ENCODE results near the gene ZNF14. TPM values are rescaled to one million over a fixed set of nuclear protein-coding genes. Genes with fewer than 3 reads are reported as not detected.
A peak's percentile ranks its signal among the peaks of the same experiment; 100 is the strongest.
"Not testable (repeated sequence)": the region's sequence is repeated elsewhere in the genome, so short reads cannot be mapped to it uniquely, and the experiment has no call there.

The ZNF14 gene
- total and polyA plus RNA-seq, 10 of the 15 experiments (the other 5 are each of a cell fraction or from before 2014, with no cell fraction given), result 2.5 to 7.2 (median 4.6) TPM

GRCh38 chr19:19686119-19686518, 46.8 kb downstream of the ZNF14 start:
- RAD21 ChIA-PET (ENCODE audit: unreplicated experiment); H3K9me3 ChIP-seq (replicated peaks; ENCODE audit: control insufficient read depth, insufficient read depth, low read length); CTCF ChIA-PET; H3K4me2 ChIP-seq (ENCODE audit: control insufficient read depth, insufficient read depth); H3K79me2 ChIP-seq (ENCODE audit: control insufficient read depth, insufficient read depth, low read length); H3K27ac ChIP-seq (ENCODE audit: control insufficient read depth, insufficient read depth); intact Hi-C loops (cut with micrococcal nuclease; ENCODE audit: unreplicated experiment); POLR2A ChIA-PET; DNase-seq (ENCODE audit: low read depth, low spot score); BruUV-seq (replicated peaks); SMC1A ChIA-PET (ENCODE audit: uncharacterized antibody, unreplicated experiment); H3K36me3 ChIP-seq (ENCODE audit: control insufficient read depth in 2 of 2, insufficient read depth in 2 of 2, low read length in 1 of 2); in situ Hi-C loops (cut with MboI); H3K4me1 ChIP-seq (ENCODE audit: control insufficient read depth, insufficient read depth, low read length); H2AFZ ChIP-seq (ENCODE audit: control insufficient read depth, low read depth, low read length); H4K20me1 ChIP-seq (ENCODE audit: control insufficient read depth, insufficient read depth); H3K27me3 ChIP-seq (replicated peaks in 1 of 2; ENCODE audit: control insufficient read depth in 2 of 2, insufficient read depth in 2 of 2, low read length in 1 of 2); ATAC-seq; H3K4me3 ChIP-seq; H3K9ac ChIP-seq (ENCODE audit: control insufficient read depth, insufficient read depth, low read length); FAIRE-seq: not testable (repeated sequence)
- 98% methylated on average over 15 of the region's 15 CpGs for WGBS (ENCODE audit: insufficient coverage, insufficient replicate concordance, low lambda C conversion rate, missing lambda C conversion rate)

DNA sequence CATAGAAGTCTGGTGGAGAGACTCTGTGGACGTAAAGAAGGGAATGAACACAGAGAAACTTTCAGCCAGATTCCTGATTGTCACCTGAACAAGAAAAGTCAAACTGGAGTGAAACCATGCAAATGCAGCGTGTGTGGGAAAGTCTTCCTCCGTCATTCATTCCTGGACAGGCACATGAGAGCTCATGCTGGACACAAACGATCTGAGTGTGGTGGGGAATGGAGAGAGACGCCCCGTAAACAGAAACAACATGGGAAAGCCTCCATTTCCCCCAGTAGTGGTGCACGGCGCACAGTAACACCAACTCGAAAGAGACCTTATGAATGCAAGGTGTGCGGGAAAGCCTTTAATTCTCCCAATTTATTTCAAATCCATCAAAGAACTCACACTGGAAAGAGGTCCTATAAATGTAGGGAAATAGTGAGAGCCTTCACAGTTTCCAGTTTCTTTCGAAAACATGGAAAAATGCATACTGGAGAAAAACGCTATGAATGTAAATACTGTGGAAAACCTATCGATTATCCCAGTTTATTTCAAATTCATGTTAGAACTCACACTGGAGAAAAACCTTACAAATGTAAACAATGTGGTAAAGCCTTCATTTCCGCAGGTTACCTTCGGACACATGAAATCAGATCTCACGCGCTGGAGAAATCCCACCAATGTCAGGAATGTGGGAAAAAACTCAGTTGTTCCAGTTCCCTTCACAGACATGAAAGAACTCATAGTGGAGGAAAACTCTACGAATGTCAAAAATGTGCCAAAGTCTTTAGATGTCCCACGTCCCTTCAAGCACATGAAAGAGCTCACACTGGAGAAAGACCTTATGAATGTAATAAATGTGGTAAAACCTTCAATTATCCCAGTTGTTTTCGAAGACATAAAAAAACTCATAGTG, 53.5 kb downstream of the ZNF14 start:
- RAD21 ChIA-PET (ENCODE audit: unreplicated experiment), result no interaction called here
- H3K9me3 ChIP-seq (replicated peaks; ENCODE audit: control insufficient read depth, insufficient read depth, low read length), result peaks cover 60% of the 10 kb centered on the region

More for the DNA sequence above, 53.5 kb downstream of the ZNF14 start:
- POLR2A ChIA-PET, result no interaction called here
- whole genome bisulfite sequencing (ENCODE audit: insufficient coverage, insufficient replicate concordance, low lambda C conversion rate, missing lambda C conversion rate), result 98% methylated on average over 20 of the region's 20 CpGs
- Histone ChIP-seq H3K27me3 (replicated peaks in 1 of 2; ENCODE audit: control insufficient read depth in 2 of 2, insufficient read depth in 2 of 2, low read length in 1 of 2) (no peaks in the 10 kb centered on the region), H3K27ac (ENCODE audit: control insufficient read depth, insufficient read depth) (no peak overlapping the region), H3K4me2 (ENCODE audit: control insufficient read depth, insufficient read depth) (no peak overlapping the region), H3K4me1 (ENCODE audit: control insufficient read depth, insufficient read depth, low read length) (no peaks in the 10 kb centered on the region), H3K36me3 (ENCODE audit: control insufficient read depth in 2 of 2, insufficient read depth in 2 of 2, low read length in 1 of 2) (peaks cover 12 to 35% of the 10 kb centered on the region in 2 experiments), H3K9ac (ENCODE audit: control insufficient read depth, insufficient read depth, low read length) (no peak overlapping the region), H3K4me3 (no peak overlapping the region), H3K79me2 (ENCODE audit: control insufficient read depth, insufficient read depth, low read length) (no peaks in the 10 kb centered on the region; the same call in 1 of the 2 replicates), H2AFZ (ENCODE audit: control insufficient read depth, low read depth, low read length) (no peak overlapping the region), H4K20me1 (ENCODE audit: control insufficient read depth, insufficient read depth) (no peaks in the 10 kb centered on the region)
- BruUV-seq (replicated peaks), result TSS peak; percentile 41
- in situ Hi-C loops (cut with MboI) (no loop called here), intact Hi-C loops (cut with micrococcal nuclease; ENCODE audit: unreplicated experiment) (no loop called here)
- ATAC-seq, result no peak
- FAIRE-seq, result no peak
- 0 out of 2 replicates have a peak, but pooled peaks have one; percentile 21 for TF ChIP-seq MLLT1 (IDR thresholded peaks at IDR 0.05)
- TF ChIP-seq, protein P1, sequence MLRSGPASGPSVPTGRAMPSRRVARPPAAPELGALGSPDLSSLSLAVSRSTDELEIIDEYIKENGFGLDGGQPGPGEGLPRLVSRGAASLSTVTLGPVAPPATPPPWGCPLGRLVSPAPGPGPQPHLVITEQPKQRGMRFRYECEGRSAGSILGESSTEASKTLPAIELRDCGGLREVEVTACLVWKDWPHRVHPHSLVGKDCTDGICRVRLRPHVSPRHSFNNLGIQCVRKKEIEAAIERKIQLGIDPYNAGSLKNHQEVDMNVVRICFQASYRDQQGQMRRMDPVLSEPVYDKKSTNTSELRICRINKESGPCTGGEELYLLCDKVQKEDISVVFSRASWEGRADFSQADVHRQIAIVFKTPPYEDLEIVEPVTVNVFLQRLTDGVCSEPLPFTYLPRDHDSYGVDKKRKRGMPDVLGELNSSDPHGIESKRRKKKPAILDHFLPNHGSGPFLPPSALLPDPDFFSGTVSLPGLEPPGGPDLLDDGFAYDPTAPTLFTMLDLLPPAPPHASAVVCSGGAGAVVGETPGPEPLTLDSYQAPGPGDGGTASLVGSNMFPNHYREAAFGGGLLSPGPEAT (IDR thresholded peaks at IDR 0.05; ENCODE audit: low read depth), result no peak
- TF ChIP-seq CBX5 (IDR thresholded peaks at IDR 0.05; ENCODE audit: low read depth), result no peak
- TF ChIP-seq SIX5 (IDR thresholded peaks at IDR 0.05; ENCODE audit: low read depth, low read length, severe bottlenecking), result no peak
- CTCF ChIA-PET, result no interaction called here
- no peak for DNase-seq (ENCODE audit: low read depth, low spot score)
- SMC1A ChIA-PET (ENCODE audit: uncharacterized antibody, unreplicated experiment), result no interaction called here

All from GM12878 (cell line).